DND-41 (cell line): ENCODE data around the gene PTPRU.

Experiments
- ATAC-seq: fragments of 200-7000 bp; cut with Tn5 transposase; 3 replicates; pipeline ENCODE4 v1.9.1; 2021; ENCODE audit warnings: low read depth; ENCODE audit not compliant: insufficient read depth
- DNase-seq: peaks from one replicate; pipeline ENCODE4 v3.0.0-alpha.2; 2020
- H2AFZ ChIP-seq: 2 replicates; pipeline ENCODE4 v1.6.0; 2012; ENCODE audit warnings: low read depth, low read length
- H3K27ac ChIP-seq: 2 replicates; pipeline ENCODE4 v1.5.1; 2012; ENCODE audit warnings: low read length, inconsistent platforms
- H3K27me3 ChIP-seq: fragments of 200-600 bp; sonication (generic); 2 replicates; pipeline ENCODE4 v1.6.0; 2012; ENCODE audit warnings: low read length, mild to moderate bottlenecking, inconsistent platforms; ENCODE audit not compliant: insufficient read depth, poor library complexity
- H3K36me3 ChIP-seq: 2 replicates; pipeline ENCODE4 v1.5.1; 2012; ENCODE audit warnings: low read length, inconsistent platforms; ENCODE audit not compliant: insufficient read depth
- H3K4me1 ChIP-seq: 2 replicates; pipeline ENCODE4 v1.5.1; 2012; ENCODE audit warnings: mild to moderate bottlenecking, low read length; ENCODE audit not compliant: insufficient read depth
- H3K4me2 ChIP-seq: 2 replicates; pipeline ENCODE4 v1.6.0; 2012; ENCODE audit warnings: mild to moderate bottlenecking, moderate library complexity, low read length, inconsistent platforms; ENCODE audit not compliant: insufficient read depth
- H3K4me3 ChIP-seq, 2 experiments: fragments of 200-600 bp in 1 of 2; shearing (Covaris generic) in 1 of 2; 2 replicates each; pipeline ENCODE4 v1.5.1; 2012 to 2016; ENCODE audit warnings: inconsistent platforms in 2 of 2, low read length in 2 of 2, mild to moderate bottlenecking in 2 of 2, low read depth in 1 of 2, moderate library complexity in 1 of 2
- H3K79me2 ChIP-seq: 2 replicates; pipeline ENCODE4 v1.6.0; 2012; ENCODE audit warnings: low read length, inconsistent platforms; ENCODE audit not compliant: insufficient read depth
- H3K9ac ChIP-seq: 2 replicates; pipeline ENCODE4 v1.6.0; 2012; ENCODE audit warnings: low read depth, mild to moderate bottlenecking, inconsistent platforms, low read length, moderate library complexity
- H3K9me3 ChIP-seq: 2 replicates; pipeline ENCODE4 v1.5.1; 2012; ENCODE audit warnings: low read length, moderate library complexity, mild to moderate bottlenecking, inconsistent platforms; ENCODE audit not compliant: insufficient read depth, severe bottlenecking
- H4K20me1 ChIP-seq: 2 replicates; pipeline ENCODE4 v1.6.0; 2012; ENCODE audit warnings: low read length; ENCODE audit not compliant: insufficient read depth
- CTCF ChIP-seq: IDR thresholded peaks from 2 replicates; pipeline ENCODE4 v1.5.1; 2012; ENCODE audit warnings: borderline replicate concordance, low read length, moderate library complexity, mild to moderate bottlenecking; ENCODE audit not compliant: poor library complexity, severe bottlenecking; ENCODE audit errors: extremely low read depth
- EZH2 ChIP-seq: IDR thresholded peaks from 3 replicates; pipeline ENCODE4 v1.6.1; 2012; ENCODE audit warnings: borderline replicate concordance, low read depth, mild to moderate bottlenecking, moderate library complexity, low read length, inconsistent platforms; ENCODE audit not compliant: severe bottlenecking

The PTPRU gene

GRCh38 chr1:29245876-29246275 is 9.6 kb downstream of the PTPRU start:
- H3K79me2 ChIP-seq: no peaks in the 10 kb centered on the region
- ATAC-seq: peak; percentile 45; the same call in 1 of the 3 replicates
- H3K27ac ChIP-seq: no peak overlapping the region
- H4K20me1 ChIP-seq: no peaks in the 10 kb centered on the region
- H3K36me3 ChIP-seq: no peaks in the 10 kb centered on the region
- no peak overlapping the region for H3K4me3 ChIP-seq
- H3K4me1 ChIP-seq: peaks cover 29% of the 10 kb centered on the region
- H3K9me3 ChIP-seq: no peaks in the 10 kb centered on the region
- no peak overlapping the region for H3K4me2 ChIP-seq
- H2AFZ ChIP-seq: no peak overlapping the region
- H3K27me3 ChIP-seq: no peaks in the 10 kb centered on the region
- H3K9ac ChIP-seq: no peak overlapping the region
- DNase-seq: peak; percentile 50
- peak; percentile 76 for TF ChIP-seq CTCF
- TF ChIP-seq EZH2: no peak

- ATAC-seq (no peak), DNase-seq (no peak)
- H3K4me3 ChIP-seq: no peak overlapping the region
- peaks cover 26% of the 10 kb centered on the region for H3K4me1 ChIP-seq
- no peaks in the 10 kb centered on the region for H3K9me3 ChIP-seq
- no peaks in the 10 kb centered on the region for H3K36me3 ChIP-seq
- no peaks in the 10 kb centered on the region for H3K79me2 ChIP-seq
- H3K4me2 ChIP-seq: no peak overlapping the region
- no peak overlapping the region for H2AFZ ChIP-seq
- no peak overlapping the region for H3K9ac ChIP-seq
- no peak overlapping the region for H3K27ac ChIP-seq
- H4K20me1 ChIP-seq: no peaks in the 10 kb centered on the region
- H3K27me3 ChIP-seq: no peaks in the 10 kb centered on the region
- TF ChIP-seq CTCF: no peak
- no peak for TF ChIP-seq EZH2
These were observed 10.7 kb downstream of the PTPRU start for GRCh38 chr1:29247044-29247443.

- TF ChIP-seq CTCF (no peak), EZH2 (no peak)
- H3K9me3 ChIP-seq: no peaks in the 10 kb centered on the region
- H3K4me3 ChIP-seq: no peak overlapping the region
- H3K4me2 ChIP-seq: no peak overlapping the region
- no peaks in the 10 kb centered on the region for H3K36me3 ChIP-seq
- no peak overlapping the region for H3K27ac ChIP-seq
- H4K20me1 ChIP-seq: no peaks in the 10 kb centered on the region
- no peaks in the 10 kb centered on the region for H3K27me3 ChIP-seq
- no peaks in the 10 kb centered on the region for H3K79me2 ChIP-seq
- DNase-seq (no peak), ATAC-seq (no peak)
- no peak overlapping the region for H3K9ac ChIP-seq
- H3K4me1 ChIP-seq: peaks cover 26% of the 10 kb centered on the region
- no peak overlapping the region for H2AFZ ChIP-seq
These were observed 11.4 kb downstream of the PTPRU start for GRCh38 chr1:29247571-29248273.
